ENCODE data around the gene NDUFS6.

Gene NDUFS6

DNA sequence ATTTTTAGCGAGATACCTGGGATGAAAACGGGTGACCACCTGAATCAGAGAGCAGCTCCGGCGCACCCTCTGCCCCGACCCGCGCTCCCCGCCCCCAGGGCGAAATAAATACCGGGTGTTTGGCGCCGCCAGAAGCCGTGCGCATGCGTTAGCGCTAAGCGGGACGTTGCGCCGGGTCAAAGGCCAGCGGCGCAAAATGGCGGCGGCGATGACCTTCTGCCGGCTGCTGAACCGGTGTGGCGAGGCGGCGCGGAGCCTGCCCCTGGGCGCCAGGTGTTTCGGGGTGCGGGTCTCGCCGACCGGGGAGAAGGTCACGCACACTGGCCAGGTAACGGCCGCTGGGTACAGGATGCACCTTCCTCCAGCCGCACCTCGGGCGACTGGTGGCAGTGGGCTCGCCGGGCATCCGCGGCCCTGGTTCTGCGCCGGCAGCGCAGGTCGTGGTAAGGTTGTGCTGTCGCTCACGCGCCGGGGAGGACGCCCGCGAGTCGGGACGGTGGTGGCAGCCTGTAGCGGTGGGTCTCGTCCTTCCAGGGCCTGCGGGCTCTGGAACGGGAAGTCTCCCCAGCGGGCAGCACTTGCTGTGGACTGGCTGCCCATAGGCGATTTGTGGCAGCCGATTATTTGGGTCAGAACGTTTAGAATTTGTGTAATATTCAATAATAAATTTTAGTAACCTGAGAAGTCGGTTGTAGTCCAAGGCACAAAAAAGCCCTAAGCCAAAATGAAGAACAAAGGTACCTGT, at the start of gene NDUFS6:
Gene NDUFS6 (plus strand): TSS at position 186 of the 745 bp plus-strand sequence. CDS start 11 bp downstream, at position 197.
- DNase-seq (ENCODE audit: low read depth), result no peak

DNA sequence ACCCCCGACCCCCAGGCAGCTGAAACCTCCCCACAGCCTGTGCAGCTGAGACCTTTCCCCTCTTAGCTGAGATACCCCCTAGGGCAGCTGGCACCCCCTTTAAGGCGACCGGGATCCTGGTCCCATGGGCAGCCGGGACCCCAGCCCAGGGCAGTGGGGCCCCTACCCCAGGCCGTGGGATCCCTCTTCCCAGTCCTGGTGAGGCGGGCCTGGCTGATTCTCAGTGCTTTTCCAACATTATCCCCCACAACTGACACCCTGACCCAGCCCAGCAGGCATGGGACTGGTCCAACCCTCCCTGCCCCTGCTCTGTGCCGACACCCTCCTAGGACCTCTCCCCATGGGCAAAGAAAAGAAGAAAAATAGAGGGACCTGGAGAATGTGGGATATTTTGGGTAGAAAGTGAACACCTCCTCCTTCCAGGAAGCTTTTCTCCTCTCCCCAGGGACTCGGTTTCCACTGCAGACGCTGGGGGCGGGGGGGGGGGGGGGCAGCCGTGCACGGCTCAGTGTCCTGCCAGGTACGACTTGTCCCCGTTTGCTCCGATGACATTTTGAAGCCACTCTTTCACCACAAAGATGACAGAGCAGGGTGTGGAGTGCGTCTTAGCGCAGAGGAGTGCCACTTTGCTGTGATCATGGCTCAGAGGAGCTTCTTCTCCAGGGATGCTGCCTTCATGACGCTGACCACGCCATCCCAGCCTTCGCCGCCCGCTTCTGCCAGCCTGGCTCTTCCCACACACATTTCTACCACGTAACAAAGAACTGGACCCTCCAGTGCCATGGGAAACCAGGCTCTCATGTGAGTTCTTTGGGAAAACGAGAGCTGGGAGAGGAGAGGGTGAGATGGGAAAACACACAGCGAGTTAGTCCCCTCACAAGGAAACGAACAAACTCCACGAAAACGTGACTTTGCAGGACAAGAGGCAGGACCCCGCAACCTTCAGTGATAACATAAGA, 49.1 kb upstream of the NDUFS6 start:
- no peak for DNase-seq (ENCODE audit: low read depth)

DNA sequence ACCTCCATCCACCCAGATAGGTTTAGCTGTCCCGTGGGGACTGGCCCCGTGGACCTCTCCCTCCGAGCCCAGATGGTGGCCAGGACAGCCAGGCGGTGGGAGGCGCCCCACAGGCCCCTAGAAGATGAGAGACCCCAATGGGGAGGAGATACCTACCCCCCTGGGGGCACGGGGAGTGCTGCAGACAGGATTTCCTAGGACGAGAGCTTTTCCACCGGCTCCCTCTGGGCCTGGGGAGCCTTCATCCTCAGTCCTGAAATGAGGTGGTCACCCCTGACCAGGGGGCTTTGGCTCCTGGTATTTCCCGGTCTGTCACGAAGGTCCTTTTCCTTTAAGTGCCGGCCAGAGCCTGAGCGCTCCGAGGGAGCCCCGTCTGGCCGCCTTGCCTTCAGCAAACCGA, 48.3 kb upstream of the NDUFS6 start:
- DNase-seq (ENCODE audit: low read depth), result no peak

DNA sequence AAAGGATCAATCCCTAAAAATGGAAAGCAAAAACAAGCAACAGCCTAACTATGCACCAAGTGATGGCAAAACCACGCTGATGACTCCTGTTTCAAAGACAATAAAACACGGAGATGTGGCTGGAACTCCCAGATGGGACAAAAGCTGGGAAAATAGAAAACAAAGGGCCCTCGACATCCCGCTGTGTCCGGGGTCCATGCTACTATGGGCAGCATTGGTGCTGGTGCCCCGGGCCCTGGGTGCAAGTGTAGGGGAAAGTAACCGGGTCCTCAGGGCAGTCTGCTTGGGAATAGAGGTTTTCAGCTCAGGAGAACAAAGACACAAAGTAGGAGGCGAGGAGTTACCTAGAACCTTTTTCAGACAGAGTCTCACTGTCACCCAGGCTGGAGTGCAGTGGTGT, 47.7 kb upstream of the NDUFS6 start:
- no peak for DNase-seq (ENCODE audit: low read depth)

DNA sequence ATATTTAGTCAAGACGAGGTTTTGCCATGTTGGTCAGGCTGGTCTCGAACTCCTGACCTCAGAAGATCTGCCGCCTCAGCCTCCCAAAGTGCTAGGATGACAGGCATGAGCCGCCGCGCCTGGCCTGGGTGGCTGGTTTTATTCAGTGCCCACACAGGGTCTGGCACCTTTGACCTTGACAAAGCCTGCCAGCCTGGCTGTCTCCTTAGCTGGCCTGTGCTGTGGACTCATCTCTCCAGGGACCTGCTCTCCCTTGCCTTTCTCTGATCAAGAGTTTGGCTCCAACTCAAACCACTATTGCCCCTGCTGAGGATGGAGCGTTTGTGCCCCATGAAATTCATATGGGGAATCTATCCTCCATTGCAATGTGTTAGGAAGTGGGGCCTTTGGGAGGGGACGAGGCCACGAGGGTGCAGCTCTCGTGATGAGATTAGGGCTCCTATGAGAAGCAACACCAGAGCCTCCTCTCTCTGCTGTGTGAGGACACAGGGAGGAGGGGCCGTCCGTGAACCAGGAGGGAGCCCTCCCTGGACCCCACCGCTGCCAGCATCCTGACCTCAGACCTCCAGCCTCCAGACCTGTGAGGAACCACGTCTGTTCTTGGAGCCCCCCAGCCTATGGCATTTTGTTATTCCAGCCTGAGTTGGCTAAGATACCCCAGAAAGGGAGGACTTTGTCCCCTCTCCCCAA, 46.5 kb upstream of the NDUFS6 start:
- no peak for DNase-seq (ENCODE audit: low read depth)

DNA sequence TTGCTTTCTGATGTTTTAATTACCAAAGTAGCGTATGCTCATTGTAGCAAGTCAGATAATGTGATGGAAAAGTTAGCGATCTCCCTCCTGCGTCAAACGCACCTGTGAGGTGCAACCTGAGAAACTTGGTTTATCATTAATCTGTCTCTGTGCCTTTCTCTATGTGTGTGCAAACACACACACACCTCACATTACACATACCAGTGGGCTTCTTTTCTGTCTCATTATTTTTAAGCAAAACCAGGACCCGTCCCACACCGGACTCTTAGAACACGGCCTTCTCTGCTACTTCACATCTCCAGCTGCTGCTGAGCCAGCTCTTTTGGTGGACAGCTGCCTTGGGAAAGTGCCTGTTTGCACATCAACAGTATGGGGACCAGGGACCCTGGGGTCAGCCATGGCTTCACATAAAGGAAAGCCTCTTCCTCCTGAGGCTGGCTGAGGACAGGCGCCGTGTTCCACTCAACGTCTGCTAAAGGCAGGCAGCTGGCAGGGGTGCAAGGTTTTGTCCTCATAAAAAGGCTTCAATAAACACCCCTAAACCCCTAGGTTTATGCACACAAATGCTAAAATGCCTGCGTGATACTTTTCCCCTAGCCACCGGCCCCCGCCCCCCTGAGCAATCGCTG, 45.8 kb upstream of the NDUFS6 start:
- no peak for DNase-seq (ENCODE audit: low read depth)

DNA sequence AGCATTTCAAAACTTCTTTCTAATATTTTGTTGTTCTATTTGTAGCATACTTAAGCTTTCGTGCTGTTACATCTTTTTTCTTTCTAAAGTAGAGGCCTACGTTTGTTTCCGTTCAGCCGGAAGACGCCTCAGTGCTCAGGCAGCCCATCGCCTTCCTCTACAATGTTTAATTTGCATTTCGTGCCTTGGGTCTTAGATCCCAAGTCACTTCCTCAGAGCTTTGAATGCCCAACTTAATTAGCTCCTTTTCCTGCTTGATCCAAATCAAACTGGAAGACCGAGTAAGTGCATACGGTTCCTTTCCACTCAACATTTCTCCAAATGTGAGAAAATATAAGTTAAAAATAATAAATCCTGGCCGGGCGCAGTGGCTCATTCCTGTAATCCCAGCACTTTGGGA, 44.7 kb upstream of the NDUFS6 start:
- DNase-seq (ENCODE audit: low read depth), result no peak

DNA sequence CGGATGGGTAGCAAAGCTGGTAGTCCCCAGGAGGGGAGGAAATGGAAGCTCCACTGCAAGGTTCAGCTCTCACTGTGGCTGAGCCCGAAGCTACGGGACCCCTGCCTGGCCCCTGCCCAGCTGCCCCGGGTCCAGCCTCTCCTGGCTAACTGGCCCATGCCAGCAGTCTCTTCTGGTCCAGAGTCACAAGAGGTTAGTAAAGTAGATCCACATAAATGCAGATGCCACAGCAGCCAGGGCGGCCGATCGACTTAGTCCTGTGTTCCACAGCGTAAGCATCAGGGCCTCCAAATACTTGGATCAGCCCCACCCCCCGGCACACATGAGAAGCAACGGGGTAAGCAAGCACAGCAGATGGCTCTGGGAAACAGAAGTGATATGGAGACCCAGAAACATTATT, 43.7 kb upstream of the NDUFS6 start:
- no peak for DNase-seq (ENCODE audit: low read depth)

DNA sequence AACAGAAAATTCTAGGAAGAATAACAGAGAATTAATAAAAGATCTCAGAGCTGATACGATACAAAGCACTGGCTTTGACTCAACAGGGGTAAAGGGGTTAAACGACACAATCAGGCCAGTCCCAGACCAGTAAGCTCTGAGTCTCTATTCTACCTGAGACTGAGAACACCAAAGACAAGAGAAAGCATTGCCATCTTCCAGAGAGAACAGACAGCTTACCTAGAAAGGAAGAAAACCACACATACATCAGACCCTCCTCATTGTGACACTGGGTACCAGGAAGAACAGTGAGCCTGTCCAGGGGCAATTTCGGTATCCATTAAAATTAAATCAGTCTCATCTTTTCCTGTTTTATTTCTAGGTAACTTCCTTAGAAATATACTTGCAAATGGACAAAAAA, 42.6 kb upstream of the NDUFS6 start:
- DNase-seq (ENCODE audit: low read depth), result no peak

DNA sequence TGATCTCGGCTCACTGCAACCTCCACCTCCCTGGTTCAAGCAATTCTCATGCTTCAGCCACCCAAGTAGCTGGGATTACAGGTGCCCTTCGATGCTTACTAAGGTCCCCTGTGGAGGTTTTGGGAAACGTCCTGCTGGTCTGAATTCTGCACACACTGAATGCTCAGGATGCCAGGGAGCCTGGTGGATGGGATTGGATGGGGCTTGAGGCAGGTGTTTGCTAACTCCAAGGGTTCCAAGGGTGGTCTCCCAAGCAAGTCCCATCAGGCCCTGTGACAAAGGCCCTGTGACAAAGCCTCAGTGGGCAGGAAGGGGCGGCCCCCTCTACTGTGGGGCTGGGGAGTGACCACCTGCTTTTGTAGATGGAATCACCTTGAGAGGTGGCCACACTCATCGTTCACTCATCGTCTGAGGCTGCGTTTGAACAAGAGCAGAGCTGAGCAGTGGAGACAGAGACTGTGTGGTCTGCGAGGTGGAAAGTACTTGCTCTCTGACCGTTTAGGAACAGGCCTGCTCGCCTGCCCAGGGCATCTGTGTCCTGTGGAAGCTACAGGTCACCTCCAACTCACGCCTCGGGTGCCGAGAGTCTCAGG, 41.7 kb upstream of the NDUFS6 start:
- no peak for DNase-seq (ENCODE audit: low read depth)

DNA sequence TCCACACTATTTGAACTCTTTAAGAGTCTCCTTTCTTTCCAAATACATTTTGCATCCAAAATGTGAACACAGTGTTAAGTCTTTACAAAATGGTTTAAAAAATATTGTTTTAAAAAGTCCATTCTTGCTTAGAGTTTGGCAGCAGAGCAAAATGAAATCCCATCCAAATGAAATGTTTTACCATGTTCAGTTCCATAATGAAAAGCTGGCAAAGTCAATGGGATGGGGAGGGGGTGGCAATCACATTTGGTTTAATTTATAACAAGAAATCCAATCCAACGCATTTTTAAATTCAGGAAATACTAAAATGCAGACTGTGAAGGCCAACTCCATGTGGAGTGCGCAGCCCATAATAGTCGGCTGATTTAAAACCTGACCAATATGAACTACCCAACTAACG, 41.0 kb upstream of the NDUFS6 start:
- DNase-seq (ENCODE audit: low read depth), result no peak

DNA sequence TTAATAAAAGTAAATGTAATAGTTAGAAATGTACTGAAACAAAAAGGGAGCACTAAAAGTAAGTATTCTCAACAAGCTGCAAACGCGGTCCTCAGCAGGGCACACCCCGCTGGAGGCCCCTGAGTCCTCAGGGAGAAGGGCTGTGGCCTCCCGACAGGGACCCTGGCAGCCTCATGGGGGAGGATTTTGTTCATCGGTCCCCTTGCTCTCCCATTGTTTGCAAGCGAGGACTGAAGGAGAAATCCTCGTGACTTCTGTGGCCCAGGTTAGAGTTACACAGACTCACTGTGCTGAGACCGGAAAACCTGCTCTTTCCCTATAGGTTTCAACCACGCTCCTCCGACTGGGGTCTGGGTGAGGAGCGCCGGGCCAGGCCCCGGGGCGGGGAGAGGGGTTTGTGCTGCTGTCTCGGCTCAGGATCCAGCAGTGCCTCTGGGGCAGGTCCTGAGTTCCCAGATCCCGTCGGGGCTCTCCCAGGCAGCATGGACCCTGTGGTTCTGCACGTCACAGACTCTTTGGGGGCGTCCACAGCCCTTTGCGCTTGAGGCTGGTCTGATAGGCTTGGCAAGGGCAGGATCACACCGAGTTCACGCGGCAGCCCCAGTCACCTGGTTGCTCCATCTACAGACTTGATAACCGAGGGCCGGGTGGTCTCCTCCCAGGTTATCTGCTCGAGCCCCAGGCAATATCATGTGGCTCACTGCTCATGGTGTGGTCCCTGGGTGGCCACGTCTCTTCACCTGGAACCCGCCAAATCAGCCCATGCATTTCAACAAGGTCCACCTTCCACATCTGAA, 40.4 kb upstream of the NDUFS6 start:
- no peak for DNase-seq (ENCODE audit: low read depth)

DNA sequence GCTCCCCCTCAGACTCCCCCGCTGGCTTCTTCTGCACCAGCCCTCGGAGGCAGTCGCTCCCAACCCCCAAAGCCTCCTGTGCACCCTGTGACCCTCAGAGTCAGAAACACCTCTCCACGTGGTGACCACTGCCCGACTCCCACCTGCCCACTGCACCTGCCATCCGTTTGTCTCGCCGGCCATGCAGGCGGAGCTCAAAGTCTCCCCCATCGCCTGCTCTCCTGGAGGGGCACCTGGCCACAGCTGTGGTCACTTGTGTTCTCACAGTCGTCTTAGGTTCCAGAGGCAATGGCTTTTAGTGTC, 39.8 kb upstream of the NDUFS6 start:
- DNase-seq (ENCODE audit: low read depth), result no peak

DNA sequence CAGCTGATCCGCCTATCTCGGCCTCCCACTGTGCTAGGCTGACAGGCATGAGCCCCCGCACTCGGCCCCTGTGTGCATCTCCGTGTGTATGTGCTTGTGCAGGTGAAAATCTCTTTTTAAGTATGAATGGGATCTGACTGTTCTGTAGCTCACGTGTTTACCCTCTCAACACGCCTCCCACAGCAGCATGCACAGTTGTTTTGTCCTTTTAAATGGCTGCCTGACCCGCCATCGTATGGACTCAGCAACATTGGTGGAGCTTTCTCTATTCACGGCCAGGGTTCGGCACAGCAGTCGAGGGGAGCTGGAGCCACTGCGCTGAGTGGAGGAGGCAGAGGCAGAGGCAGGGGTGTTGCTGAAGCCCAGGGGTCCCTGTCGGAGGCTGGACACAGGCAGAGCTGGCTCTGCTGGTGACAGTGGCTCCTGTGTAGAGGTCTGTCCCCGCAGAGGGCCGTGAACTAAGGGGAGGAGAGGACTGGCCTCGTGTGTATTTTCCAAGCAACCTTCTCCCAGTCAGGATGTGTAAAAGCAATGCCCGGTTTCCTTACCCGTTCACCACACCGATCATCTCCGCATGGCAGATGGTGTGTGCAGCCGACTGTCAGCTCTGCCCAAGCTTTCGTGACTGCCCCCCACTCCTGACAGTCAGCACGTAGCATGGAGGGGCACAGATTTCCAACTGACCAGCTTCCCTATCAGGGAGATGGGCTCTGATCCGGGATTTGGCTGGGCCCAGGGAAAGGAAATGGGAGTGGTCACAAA, 38.9 kb upstream of the NDUFS6 start:
- no peak for DNase-seq (ENCODE audit: low read depth)

DNA sequence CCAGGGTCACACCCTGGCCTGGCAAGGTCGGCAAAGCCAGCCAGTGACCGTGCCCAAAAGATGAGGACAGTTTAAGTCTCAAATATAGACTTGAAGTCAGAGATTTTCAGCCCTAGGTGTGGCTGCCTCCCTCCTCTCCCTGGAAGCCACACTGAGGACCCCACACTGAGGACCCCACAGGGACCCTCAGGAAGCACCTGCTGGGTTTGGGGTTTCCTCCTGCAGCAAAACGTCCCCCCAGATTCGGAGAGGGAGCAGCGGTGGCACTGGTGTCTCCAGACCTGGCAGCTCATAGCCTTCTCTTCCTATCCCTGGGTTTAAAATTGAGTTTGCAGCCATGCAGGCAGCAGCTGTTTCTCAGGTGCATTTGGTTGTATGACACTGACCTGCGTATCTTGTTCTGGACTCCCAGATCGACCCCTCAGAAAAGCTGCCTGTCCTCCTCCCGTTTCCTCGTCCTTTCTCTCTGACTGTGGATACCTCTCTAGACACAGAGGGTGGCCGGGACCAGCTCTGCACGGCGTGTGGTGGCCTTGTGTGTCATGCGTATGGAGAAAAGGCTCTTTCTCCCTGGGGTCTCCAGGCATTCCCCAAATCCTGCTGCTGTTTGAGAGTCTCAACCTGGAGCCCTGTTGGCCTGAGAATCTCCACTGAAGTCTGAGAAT, 38.2 kb upstream of the NDUFS6 start:
- DNase-seq (ENCODE audit: low read depth), result no peak

DNA sequence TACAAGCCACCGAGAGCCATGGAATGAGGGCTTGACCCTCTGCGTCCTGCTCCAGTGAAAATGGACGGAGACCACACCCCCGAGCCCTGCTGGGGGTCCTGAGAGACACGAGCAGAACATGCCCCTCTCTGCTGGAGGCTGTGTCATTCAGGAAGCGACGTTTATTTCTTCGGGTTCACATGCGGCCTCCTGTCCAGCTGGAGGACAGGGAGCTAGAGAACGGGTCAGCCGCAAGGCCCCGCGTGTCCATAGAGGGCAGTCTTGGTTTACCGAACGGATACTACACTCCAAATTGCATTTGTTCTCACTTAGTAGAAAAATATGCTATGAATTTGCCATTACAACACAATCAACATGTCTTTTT, 37.7 kb upstream of the NDUFS6 start:
- DNase-seq (ENCODE audit: low read depth), result peak; percentile 46

DNA sequence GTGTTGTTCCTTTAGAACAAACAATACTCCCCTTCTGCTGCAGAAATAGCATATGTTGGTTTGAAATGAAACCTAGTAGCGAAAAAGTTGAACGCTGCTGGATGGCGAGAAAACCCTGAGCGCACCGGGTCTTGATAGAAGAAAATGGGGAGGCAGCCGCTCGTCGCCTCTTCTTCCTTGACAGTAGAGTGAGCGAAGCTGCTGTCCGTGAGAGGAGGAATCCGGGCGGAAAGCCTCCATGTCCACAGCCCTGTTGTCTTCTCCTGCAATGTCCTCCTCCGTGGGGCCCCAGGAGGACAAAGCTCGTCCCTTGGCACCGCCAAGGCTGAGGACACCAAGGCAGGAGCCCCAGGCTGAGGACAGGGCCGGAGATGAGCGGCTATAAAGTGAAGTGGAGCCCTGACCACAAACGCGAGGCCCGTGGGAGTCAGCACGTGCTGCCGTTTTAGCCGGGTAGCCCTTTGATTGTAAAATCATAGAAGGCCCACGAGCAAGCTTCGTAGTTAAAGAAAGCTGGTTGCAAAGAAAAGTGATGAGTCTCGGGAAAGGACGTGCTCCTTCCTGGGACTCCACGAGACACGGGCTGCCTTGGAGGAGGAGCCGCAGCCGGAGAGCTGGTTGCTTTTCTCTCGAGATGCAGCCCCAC, 37.1 kb upstream of the NDUFS6 start:
- no peak for DNase-seq (ENCODE audit: low read depth)

DNA sequence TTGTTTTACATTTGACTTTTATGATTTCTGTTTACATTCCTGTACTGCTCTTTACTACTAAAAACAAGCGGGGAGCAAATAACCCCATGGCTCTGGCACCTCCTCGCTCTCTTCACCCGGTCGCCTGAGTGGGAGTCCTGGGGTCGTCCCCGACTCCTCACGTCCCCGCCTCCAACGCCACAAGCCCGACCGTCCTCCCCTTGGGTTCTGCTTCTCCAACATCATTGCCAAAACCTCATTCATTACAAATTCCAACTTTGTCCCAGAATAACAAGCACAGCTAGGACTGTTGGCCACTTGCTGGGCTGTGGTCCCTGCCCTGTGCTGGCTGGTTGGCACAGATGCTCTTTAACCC, 36.6 kb upstream of the NDUFS6 start:
- DNase-seq (ENCODE audit: low read depth), result no peak

DNA sequence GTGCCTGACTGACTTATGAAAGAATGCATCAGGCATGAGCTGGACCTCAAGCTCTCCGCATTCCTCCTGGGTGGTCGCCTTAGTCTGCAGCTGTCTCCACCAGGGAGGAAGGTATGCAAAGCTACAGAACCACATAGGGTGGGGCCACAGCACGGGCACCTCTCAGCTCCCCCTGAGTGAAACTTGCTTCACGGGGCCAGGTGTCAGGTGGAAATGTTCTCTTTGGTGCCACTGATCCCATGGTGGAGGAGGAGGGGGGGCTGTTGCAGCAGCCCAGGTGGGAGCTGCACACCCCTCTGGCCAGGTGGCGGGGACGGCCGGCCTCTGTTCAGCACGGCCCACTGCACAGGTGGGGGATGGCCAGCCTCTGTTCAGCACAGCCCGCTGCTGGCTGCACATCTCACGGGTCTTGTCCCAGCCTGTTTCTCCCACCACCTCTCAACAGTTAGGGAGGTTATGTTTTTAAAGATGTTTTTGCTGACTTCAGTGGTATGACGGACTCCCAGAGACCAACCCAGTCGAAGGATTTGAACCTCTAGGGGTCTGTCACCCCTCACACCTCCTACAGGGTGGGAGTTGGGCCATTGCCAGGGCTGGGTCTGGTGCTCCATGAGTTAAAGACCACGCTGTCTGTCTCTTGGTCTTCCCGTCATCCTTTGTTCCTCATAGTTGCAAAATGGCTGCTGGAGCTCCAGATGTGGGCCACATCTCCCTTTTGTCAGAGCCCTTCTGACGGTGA, 35.9 kb upstream of the NDUFS6 start:
- no peak for DNase-seq (ENCODE audit: low read depth)

All from GM04504 (cell line).